Measurements from ENCODE around the gene ASRGL1.

Gene ASRGL1

DNA sequence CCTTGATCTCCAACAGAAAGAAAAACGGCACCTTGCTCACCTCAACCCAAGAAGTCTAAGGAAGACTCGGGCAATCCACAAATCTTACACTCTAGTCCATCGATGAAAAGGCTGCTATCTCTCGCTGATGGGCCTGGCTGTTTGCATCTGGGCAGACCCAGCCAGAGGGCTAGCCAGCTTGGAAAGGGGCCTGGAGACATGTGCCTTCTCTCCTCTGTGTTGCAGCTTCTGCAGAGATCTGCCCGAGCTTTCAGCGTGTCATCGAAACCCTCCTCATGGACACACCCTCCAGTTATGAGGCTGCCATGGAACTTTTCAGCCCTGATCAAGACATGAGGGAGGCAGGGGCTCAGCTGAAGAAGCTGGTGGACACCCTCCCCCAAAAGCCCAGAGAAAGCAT is 84.7 kb downstream of the ASRGL1 start:
- DNase-seq (ENCODE audit: insufficient read length, low spot score) = no peak
- TF ChIP-seq POLR2A (IDR thresholded peaks at IDR 0.05; ENCODE audit: low read depth, low read length) = no peak
- no peak for FAIRE-seq

DNA sequence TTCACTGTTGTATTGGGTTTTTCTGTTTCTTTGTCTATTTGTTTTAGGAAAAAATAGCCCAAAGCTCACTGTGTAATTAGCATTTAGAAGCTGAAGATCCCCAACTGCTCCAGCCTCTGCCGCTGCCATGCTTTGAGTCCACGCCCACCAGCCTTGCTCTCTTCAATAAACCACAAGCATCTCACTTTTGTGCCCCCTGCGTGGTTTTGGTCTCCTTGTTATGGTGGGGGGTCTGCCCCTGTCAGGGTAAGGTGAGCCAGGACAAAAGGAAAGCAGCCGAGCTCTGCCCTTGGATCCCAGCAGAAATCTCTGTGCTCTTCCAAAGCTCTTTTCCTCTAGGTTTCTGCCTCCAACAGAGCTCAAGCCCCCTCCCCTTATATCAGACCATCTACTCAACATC is 85.8 kb downstream of the ASRGL1 start:
- no peak for FAIRE-seq

DNA sequence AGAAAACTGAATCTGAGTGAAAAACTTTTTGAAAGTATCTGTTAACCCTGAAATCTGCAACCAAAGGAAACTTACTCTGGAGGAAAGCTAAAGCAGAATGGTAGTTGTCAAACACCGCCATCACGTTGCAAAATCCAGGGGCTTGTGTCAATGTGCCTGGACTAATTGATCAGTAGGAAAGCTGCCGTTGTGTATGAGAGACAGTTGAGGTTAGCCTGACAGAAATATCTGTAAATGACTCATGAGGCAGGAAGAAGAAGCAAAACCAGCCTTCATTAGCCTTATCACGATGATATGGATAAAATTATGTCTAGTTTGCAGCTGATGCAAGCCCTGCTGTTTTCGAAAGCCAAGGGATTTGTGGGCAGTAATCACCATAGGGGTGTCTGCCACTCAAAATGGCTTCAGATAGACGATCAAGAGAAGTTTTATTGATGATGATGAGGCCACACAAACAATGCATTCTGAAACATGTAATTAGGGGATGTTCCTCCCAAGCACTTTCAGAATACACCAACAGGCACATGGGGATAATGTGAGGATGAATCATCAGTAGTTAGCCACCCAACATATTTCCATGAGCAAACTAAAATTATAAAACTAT is 90.5 kb downstream of the ASRGL1 start:
- FAIRE-seq (no peak), DNase-seq (ENCODE audit: insufficient read length, low spot score) (no peak)
- TF ChIP-seq POLR2A (IDR thresholded peaks at IDR 0.05; ENCODE audit: low read depth, low read length) = no peak

More for the DNA sequence above, 85.8 kb downstream of the ASRGL1 start:
- DNase-seq (ENCODE audit: insufficient read length, low spot score) = no peak
- TF ChIP-seq POLR2A (IDR thresholded peaks at IDR 0.05; ENCODE audit: low read depth, low read length) = no peak

DNA sequence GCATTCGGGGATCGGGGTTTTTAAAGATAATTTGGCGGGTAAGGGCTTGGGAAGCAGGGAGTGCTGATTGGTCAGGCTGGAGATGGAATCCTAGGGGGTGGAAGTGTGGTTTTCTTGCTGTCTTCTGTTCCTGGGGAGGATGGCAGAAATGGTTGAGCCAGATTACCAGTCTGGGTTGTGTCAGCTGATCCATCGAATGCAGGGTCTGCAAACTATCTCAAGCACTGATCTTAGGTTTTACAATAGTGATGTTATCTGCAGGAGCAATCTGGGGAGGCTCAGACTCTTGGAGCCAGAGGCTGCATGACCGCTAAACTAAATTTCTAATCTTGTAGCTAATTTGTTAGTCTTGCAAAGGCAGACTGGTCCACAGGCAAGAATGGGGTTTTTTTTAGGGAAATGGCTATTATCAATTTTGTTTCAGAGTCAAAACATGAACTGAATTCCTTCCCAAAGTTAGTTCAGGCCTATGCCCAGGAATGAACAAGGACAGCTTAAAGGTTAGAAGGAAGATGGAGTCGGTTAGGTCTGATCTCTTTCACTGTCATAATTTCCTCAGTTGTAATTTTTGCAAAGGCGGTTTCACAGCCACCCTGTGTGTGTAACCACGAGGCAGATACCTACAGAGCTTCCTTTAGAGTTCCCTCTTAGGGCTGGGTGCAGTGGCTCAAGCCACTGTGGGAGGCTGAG is 91.8 kb downstream of the ASRGL1 start:
- no peak for DNase-seq (ENCODE audit: insufficient read length, low spot score)
- FAIRE-seq = no peak
- no peak for TF ChIP-seq POLR2A (IDR thresholded peaks at IDR 0.05; ENCODE audit: low read depth, low read length)

DNA sequence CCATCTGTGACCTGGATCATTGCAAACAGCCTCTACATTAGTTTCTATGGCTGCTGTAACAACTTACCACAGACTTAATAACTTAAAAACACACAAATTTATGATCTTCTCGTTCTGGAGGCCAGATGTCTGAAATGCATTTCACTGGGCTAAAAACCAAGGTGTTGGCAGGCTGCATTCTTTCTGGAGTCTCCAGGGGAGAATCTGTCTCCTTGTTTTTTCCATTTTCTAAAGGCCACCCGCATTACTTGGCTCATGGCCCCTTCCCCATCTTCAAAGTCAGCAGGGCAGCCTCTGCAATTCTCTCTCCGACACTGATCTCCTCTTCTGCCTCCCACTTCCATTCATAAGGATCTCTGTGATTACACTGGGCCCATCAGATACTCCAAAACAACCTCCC is 93.2 kb downstream of the ASRGL1 start:
- TF ChIP-seq POLR2A (IDR thresholded peaks at IDR 0.05; ENCODE audit: low read depth, low read length) = no peak
- no peak for DNase-seq (ENCODE audit: insufficient read length, low spot score)
- no peak for FAIRE-seq

DNA sequence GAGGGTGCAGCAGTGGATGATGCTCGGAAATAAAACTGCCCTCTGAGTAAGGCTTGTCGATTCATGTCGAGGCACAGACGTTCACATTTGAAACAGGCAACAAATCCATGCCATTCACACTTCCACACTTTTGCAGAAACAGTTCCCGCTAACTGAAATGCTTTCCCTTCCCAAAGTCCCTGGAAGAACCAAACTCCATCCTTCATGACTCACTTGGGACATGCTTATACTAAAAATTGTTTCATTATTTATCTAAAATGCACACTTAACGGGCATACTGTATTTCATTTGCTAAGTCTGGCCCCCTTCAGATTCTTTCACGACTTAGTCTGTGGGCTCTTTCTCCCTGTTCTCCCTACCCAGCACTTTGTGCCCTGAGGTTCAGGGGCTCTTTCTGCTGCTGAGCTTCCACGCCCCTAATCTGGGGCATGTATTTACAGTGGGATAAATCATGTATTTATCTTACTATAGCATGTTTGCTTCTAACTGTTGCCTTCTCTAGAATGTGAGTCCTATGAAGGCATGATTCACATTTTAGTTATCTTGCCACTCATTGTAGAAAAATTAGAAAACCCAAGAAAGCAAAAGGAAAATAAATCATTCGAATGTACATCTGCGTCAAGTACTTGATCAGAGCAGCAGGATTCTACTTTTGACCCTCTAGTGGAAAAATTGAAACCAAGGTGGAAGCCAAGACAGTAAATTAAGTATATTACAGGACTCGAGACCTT is 94.1 kb downstream of the ASRGL1 start:
- DNase-seq (ENCODE audit: insufficient read length, low spot score) (no peak), FAIRE-seq (no peak)
- no peak for TF ChIP-seq POLR2A (IDR thresholded peaks at IDR 0.05; ENCODE audit: low read depth, low read length)

DNA sequence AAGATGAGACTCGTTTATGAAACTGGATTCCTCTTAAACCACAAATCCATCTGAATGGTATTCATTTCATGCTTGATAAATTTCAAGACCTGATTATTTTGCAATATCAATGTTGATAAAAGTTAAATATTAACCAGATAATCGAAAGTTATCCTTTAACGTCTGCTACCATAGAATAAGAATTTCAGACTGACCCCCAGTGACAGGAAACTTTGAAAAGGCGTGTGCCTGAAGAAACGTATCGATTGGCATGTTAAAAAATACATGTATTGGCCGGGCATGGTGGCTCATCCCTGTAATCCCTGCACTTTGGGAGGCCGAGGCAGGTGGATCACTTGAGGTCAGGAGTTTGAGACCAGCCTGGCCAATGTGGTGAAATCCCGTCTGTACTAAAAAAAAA is 95.4 kb downstream of the ASRGL1 start:
- no peak for DNase-seq (ENCODE audit: insufficient read length, low spot score)
- no peak for FAIRE-seq
- no peak for TF ChIP-seq POLR2A (IDR thresholded peaks at IDR 0.05; ENCODE audit: low read depth, low read length)

DNA sequence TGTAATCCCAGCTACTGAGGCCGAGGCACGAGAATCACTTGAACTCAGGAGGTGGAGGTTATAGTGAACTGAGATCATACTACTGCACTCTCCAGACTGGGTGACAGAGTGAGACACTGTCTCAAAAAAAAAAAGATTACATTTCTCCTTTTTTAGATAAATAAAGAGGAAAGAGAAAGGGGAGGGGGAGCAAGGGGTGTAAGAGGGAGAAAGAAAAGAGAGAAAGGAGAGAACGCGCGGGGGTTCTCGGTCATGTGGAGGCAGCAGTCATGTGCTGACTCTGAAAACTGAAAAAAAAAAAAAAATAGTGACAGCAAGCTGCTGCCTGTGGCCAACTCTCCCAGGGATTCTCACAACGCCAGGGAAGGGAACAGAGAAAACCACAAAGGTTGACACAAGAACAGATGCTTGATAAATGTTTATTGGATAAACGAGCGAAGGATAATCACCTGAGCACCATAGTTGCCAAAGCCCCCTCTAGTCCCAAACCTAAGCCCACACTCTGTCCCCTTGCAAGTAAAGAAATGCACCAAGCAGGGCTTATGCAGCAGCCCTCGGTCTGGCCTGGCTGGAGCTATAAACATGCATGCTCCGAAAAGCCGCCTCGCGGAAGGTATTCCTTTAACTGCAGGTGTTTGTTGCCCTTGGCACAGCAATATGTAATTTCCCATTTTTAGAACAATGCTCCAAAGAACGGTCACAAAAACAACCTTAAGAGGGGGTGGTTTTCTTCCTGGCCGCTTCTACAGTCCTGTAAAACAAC is 96.1 kb downstream of the ASRGL1 start:
- DNase-seq (ENCODE audit: insufficient read length, low spot score) (no peak), FAIRE-seq (no peak)
- no peak for TF ChIP-seq POLR2A (IDR thresholded peaks at IDR 0.05; ENCODE audit: low read depth, low read length)

DNA sequence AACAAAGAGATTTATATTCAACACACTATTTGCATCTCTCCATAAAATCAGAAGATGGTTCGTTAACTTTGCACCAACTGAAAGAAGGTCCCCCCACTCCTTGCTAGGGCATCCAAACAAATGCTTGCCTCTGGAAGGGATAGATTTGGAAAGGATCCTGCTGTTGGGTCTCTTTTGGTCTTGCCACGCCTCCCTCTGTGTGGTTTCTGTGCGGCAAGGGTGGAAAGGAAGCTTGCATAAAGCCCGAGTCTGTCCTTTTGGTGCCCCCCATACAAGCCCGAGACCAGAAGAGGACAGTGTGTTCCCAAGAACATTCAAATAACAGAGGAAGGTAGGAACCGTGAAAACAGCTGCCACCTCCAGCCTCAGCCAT is 96.6 kb downstream of the ASRGL1 start:
- FAIRE-seq = no peak
- no peak for TF ChIP-seq POLR2A (IDR thresholded peaks at IDR 0.05; ENCODE audit: low read depth, low read length)
- no peak for DNase-seq (ENCODE audit: insufficient read length, low spot score)

DNA sequence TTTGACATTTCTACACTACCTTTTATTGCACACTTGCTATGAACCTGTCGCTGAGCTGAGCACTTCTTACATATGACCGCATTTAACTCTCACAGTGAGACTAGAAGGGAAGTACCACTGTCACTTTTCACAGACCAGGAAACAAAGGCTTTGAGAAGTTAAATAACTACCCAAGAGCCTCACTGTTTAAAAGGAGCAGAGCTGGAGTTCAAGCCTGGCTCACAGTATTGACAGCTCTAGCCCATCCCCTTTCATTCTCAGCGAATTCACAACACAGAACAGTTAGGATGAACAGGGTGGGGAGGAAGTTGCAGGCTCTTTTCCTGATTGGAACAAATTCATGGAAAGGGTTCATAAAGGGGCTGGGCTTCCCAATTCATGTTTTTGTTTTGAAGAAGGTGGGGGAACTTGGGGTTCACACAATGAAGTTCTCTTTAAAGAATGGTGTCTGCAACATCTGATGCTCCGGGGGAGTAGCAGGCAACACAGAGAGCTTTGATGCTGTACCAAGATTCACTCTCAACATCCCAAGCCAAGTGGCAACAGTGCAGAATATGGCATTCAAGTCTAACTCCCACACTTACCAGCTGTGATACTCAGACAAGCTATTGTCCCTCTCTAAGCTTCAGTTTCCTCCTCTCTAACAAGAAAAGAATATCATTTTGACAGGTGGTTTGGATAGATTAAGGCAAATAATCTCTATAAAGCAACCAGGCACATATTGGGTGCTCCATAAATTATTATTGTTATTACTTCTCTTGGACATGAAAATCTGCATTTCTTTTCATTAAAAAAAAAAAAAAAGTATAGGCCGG is 98.8 kb downstream of the ASRGL1 start:
- DNase-seq (ENCODE audit: insufficient read length, low spot score) = no peak
- TF ChIP-seq POLR2A (IDR thresholded peaks at IDR 0.05; ENCODE audit: low read depth, low read length) = no peak
- no peak for FAIRE-seq

DNA sequence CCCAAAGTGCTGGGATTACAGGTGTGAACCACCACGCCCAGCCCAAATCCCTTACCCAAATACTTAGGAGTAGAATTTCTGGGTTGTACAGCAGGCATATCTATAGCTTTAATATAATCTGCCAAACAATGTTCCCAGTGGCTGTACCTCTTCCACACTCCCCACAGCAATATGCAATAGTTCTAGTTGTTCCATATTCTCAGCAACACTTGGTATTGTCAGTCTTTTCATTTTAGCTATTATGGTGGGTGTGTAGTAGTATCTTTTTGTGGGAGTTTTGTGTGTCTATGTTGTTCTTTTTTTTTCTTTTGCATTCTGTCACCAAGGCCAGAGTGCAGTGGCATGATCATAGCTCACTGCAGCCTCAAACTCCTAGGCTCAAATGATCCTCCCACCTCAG is 100.4 kb downstream of the ASRGL1 start:
- no peak for DNase-seq (ENCODE audit: insufficient read length, low spot score)
- FAIRE-seq = no peak
- no peak for TF ChIP-seq POLR2A (IDR thresholded peaks at IDR 0.05; ENCODE audit: low read depth, low read length)

DNA sequence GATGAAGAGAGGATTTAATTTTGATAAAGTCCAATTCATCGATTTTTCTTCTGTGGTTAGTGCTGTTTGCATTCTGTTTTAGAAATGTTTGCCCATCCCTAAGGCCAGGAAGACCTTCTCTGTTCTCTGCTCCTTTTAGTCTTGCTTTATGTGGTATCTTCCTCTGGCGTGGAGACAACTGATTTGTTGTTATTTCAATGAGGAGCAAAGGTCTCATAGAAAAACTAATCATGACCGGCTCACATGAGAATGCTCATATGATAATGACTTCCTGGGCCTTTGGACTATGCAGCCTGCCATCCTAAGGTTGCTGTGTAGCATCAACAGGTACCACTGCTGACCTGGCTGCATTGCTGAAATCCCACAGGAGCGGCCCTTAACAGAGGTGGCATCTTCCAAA is 101.4 kb downstream of the ASRGL1 start:
- no peak for DNase-seq (ENCODE audit: insufficient read length, low spot score)
- no peak for TF ChIP-seq POLR2A (IDR thresholded peaks at IDR 0.05; ENCODE audit: low read depth, low read length)
- FAIRE-seq = no peak

DNA sequence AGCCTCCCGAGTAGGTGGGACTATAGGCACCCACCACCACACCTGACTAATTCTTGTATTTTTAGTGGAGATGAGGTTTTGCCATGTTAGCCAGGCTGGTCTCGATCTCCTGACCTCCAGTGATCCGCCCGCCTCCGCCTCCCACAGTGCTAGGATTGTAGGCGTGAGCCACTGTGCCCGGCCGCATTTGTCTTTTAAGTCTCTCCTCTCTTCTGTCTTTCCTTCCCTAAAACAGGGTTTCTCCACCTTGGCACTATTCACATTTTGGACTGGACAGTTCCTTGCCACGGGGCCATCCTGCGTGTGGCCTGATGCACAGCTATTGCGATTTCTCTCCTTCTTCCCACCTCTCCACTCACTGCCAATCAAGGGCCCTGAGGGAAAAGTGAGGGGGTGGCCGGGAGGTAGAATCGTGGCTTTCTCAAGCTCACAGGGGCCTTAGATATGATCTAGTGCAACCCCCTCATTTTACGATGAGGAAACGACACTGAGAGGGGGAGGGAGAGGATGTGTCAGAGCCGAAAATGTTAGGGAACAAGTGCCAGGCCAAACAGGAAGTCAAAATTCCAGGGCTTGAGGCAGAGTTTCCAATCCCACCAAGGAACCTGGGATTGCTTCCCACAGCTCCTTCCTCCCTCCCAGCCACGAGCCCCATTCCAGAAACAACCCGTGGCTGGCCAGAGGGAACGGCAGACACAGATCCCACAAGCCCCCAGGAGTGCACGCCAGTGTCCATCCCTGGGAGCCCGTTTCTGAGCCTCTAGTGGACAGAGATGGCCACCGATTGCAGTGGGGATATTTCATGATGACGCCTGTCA is 102.7 kb downstream of the ASRGL1 start:
- FAIRE-seq (no peak), DNase-seq (ENCODE audit: insufficient read length, low spot score) (no peak)
- no peak for TF ChIP-seq POLR2A (IDR thresholded peaks at IDR 0.05; ENCODE audit: low read depth, low read length)

Data from H54 (cell line).